Ascending aorta (tissue), 2 donors: ENCODE measurements around the gene COL15A1. TPM values are rescaled to one million over a fixed set of nuclear protein-coding genes. Genes with fewer than 3 reads are reported as not detected.
A peak's percentile ranks its signal among the peaks of the same experiment; 100 is the strongest.

Source experiments
- DNase-seq, 2 donors: peaks; one replicate each; pipeline ENCODE4 v3.0.0-alpha.2; 2019; ENCODE audit warnings: low spot score in 2 of 2
- H3K27ac ChIP-seq, 2 donors: fragments of 200-600 bp; sonication (generic); one replicate each; pipeline ENCODE4 v1.5.1; 2016 to 2017; ENCODE audit warnings: mild to moderate bottlenecking in 1 of 2
- H3K27me3 ChIP-seq: fragments of 200-600 bp; sonication (generic); one replicate; pipeline ENCODE4 v1.5.1; 2017
- H3K36me3 ChIP-seq, 2 donors: fragments of 200-600 bp; sonication (generic); one replicate each; pipeline ENCODE4 v1.5.1; 2016
- H3K4me1 ChIP-seq, 2 donors: fragments of 200-600 bp; sonication (generic); one replicate each; pipeline ENCODE4 v1.5.1; 2016 to 2017; ENCODE audit warnings: mild to moderate bottlenecking in 1 of 2
- H3K4me3 ChIP-seq, 2 donors: fragments of 200-600 bp; sonication (generic); one replicate each; pipeline ENCODE4 v1.5.1; 2016 to 2017; ENCODE audit warnings: mild to moderate bottlenecking in 1 of 2
- H3K9me3 ChIP-seq, 2 donors: fragments of 200-600 bp; sonication (generic); one replicate each; pipeline ENCODE4 v1.5.1; 2016
- intact Hi-C: fragments of 100-400 bp; cut with DNase I; formaldehyde crosslinking; loops from one replicate; pipeline ENCODE4 v1.15.1; 2023
- total RNA-seq: library from RNA; depleted of rRNA; stranded (reverse); fragments of >200 nt; gene quantifications from one replicate; pipeline ENCODE4 v1.1.0, GENCODE V29; 2016
- TF ChIP-seq, protein P1 (sequence below), 3 experiments: fragments of 200-600 bp in 2 of 3; fragments of 450-650 bp in 1 of 3; sonication (generic) in 2 of 3; IDR thresholded peaks; one replicate each; pipeline ENCODE4 v1.5.1; 2016 to 2019; ENCODE audit warnings: antibody characterized with exemption in 3 of 3, mild to moderate bottlenecking in 1 of 3, moderate library complexity in 1 of 3

The COL15A1 gene
- total RNA-seq, 1 donor from 2014 or later: 58.6 TPM

DNA sequence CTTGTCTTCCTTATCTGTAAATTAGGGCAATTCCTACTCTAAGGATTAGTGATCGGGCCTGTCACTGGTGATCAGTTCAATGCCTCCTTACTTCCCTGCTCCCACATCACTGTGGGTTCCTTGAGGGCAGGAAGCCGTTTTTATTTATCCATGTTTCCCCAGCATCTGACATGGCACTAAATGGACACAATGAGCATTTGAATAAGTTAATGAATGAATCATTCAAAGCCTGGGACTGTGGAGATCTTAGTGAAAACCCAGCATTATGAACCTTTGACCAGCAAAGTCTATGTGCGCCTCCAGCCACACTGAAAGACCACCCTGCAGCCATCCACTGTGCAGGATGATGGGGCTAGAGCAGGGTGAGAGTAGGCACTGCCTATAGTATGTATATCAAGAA is 11.6 kb downstream of the COL15A1 start:
- intact Hi-C loops: no loop called here
- H3K27me3 ChIP-seq: no peaks in the 10 kb centered on the region
- no peaks in the 10 kb centered on the region for H3K36me3 ChIP-seq
- H3K27ac ChIP-seq: no peak overlapping the region
- H3K4me3 ChIP-seq: no peak overlapping the region
- peaks cover 0 to 3% of the 10 kb centered on the region in 2 donors for H3K4me1 ChIP-seq
- no peak for DNase-seq
- TF ChIP-seq, protein P1, sequence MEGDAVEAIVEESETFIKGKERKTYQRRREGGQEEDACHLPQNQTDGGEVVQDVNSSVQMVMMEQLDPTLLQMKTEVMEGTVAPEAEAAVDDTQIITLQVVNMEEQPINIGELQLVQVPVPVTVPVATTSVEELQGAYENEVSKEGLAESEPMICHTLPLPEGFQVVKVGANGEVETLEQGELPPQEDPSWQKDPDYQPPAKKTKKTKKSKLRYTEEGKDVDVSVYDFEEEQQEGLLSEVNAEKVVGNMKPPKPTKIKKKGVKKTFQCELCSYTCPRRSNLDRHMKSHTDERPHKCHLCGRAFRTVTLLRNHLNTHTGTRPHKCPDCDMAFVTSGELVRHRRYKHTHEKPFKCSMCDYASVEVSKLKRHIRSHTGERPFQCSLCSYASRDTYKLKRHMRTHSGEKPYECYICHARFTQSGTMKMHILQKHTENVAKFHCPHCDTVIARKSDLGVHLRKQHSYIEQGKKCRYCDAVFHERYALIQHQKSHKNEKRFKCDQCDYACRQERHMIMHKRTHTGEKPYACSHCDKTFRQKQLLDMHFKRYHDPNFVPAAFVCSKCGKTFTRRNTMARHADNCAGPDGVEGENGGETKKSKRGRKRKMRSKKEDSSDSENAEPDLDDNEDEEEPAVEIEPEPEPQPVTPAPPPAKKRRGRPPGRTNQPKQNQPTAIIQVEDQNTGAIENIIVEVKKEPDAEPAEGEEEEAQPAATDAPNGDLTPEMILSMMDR (IDR thresholded peaks at IDR 0.05): no peak
- H3K9me3 ChIP-seq: no peaks in the 10 kb centered on the region

DNA sequence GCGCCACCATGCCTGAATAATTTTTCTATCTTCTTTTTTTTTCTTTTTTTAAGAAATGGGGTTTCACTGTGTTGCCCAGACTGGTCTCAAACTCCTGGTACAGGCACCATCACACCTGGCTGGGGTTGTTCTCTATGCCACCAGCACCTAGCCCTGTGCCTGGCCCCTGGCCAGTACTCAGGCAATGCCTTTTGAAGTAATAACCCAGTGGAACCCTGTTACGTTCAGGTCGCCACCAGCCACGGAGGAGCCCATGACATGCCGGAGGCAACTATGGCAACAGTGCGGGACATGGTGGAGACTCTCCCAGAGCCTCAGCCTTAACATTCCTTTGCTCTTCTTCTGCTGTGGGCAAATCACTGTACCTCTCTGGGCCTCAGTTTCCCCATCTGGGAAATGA is 14.1 kb downstream of the COL15A1 start:
- no peak for DNase-seq
- Histone ChIP-seq H3K27me3 (no peaks in the 10 kb centered on the region), H3K4me1 (peaks cover 0 to 3% of the 10 kb centered on the region in 2 donors), H3K9me3 (no peaks in the 10 kb centered on the region), H3K27ac (peak overlapping the region; percentile 23 to 77), H3K4me3 (no peak overlapping the region), H3K36me3 (no peaks in the 10 kb centered on the region)
- intact Hi-C loops: no loop called here
- TF ChIP-seq, protein P1 (IDR thresholded peaks at IDR 0.05): no peak

DNA sequence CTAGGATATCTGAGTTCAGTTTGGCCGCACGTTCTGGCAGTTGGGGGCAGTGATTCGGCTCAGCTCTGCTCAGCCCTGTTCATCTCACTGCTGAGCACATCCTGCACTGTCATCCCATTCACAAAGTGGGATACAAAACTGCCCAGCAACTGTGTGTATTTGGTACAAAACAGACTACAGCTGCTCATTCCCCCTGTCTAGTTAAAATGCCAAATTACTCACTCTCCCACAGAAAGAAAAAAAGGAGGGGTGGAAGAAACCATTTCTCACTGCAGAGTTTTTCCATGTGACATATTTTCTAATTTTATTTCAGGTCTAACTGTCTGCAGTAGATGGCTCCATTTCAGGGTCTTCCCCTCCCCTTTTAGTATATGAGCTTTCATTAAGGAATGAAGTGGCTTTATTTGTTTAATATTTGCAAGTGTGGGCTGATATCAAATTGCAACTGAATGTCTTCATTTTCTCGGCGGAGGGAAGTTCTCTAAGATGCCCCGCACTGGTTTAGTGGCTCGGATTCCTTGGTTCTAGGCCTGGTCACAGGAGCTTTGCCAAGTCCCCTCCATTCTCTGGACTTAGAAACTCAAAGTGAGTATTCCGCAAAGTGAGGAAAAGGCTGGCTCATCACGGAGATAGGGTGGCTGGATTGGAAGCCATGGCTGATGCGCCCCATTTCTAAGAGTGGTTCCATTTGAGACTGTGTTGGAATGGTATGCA is 14.7 kb downstream of the COL15A1 start:
- DNase-seq: no peak
- TF ChIP-seq, protein P1 (IDR thresholded peaks at IDR 0.05): no peak
- H3K4me1 ChIP-seq: peaks cover 0 to 3% of the 10 kb centered on the region in 2 donors
- peak overlapping the region; percentile 62 to 77 for H3K27ac ChIP-seq
- no peak overlapping the region for H3K4me3 ChIP-seq
- H3K9me3 ChIP-seq: no peaks in the 10 kb centered on the region
- no peaks in the 10 kb centered on the region for H3K36me3 ChIP-seq
- intact Hi-C loops: no loop called here
- no peaks in the 10 kb centered on the region for H3K27me3 ChIP-seq

DNA sequence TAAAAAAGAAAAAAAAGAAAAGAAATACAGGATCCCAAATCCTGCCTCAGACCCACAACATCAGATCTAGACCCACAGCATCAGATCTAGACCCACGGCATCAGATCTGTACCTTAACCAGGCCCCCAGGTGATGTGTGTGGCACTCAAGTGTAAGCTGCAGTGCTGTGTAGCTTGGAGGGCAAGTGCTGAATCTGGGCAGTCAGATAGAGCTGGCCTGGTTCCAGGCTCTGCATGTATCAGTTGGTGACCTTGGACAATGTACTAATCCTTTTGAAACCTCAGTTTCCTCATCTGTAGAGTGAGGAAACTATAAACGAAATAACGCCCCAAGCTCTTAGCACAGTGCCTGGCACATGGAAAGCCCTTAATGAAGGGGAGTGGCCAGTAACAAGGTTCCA is 16.7 kb downstream of the COL15A1 start:
- H3K36me3 ChIP-seq: no peaks in the 10 kb centered on the region
- intact Hi-C loops: no loop called here

DNA sequence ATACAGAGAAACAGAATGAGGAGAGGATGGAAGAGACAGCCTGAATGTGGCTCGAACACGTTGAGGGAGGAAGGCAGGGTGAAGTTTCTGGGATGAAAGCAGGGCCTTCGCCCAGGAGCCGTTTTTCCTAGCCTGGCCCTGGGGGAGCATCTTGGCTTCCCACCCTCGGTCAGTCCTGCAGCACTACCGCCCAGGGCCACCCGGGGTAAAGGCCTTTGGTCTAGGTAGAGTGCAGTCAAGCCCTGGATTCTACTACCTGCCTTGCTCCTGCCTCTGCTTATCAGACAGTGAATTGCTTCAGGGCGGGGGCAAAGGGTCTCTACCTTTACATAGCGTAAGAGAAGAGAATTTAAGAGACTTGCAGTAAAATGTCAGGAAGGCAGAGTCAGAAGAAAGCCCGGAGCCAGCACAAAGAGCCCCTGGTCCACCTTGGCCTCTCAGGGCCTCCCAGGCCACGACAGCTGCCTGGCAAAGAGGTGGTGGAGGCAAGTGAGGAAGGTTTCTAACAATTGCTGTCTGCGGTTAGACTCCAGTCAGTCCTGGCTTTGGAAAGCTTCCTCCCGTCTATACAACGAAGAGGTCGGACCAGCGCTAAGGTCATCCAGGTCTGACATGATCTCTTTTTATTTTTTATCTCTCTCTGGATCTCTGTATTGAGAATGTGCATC is 17.9 kb downstream of the COL15A1 start:
- no peak overlapping the region for H3K4me3 ChIP-seq
- no peak overlapping the region for H3K27ac ChIP-seq
- no peaks in the 10 kb centered on the region for H3K36me3 ChIP-seq
- no peaks in the 10 kb centered on the region for H3K9me3 ChIP-seq
- H3K27me3 ChIP-seq: no peaks in the 10 kb centered on the region
- intact Hi-C loops: no loop called here
- TF ChIP-seq, protein P1 (IDR thresholded peaks at IDR 0.05): no peak
- DNase-seq: no peak
- H3K4me1 ChIP-seq: peaks cover 6 to 18% of the 10 kb centered on the region in 2 donors

More for the DNA sequence above, 16.7 kb downstream of the COL15A1 start:
- Histone ChIP-seq H3K9me3 (no peaks in the 10 kb centered on the region), H3K4me1 (peaks cover 2 to 13% of the 10 kb centered on the region in 2 donors), H3K4me3 (no peak overlapping the region), H3K27me3 (no peaks in the 10 kb centered on the region), H3K27ac (no peak overlapping the region)
- no peak for DNase-seq
- TF ChIP-seq, protein P1 (IDR thresholded peaks at IDR 0.05): no peak
